ENCODE measurements around the gene BMI1.

- TF ChIP-seq EP300 (IDR thresholded peaks at IDR 0.05) (no peak), CTCF (IDR thresholded peaks at IDR 0.05) (no peak), POLR2A (IDR thresholded peaks at IDR 0.05) (no peak)
Observed at GRCh38 chr10:22349755-22350154, 28.9 kb downstream of the BMI1 start.

Data from sigmoid colon (tissue), 4 donors.